ENCODE results near the gene COX10. TPM values are rescaled to one million over a fixed set of nuclear protein-coding genes. Genes with fewer than 3 reads are reported as not detected.

COX10 gene
- total RNA-seq, 1 experiment from 2014 or later: 34.5 TPM

DNA sequence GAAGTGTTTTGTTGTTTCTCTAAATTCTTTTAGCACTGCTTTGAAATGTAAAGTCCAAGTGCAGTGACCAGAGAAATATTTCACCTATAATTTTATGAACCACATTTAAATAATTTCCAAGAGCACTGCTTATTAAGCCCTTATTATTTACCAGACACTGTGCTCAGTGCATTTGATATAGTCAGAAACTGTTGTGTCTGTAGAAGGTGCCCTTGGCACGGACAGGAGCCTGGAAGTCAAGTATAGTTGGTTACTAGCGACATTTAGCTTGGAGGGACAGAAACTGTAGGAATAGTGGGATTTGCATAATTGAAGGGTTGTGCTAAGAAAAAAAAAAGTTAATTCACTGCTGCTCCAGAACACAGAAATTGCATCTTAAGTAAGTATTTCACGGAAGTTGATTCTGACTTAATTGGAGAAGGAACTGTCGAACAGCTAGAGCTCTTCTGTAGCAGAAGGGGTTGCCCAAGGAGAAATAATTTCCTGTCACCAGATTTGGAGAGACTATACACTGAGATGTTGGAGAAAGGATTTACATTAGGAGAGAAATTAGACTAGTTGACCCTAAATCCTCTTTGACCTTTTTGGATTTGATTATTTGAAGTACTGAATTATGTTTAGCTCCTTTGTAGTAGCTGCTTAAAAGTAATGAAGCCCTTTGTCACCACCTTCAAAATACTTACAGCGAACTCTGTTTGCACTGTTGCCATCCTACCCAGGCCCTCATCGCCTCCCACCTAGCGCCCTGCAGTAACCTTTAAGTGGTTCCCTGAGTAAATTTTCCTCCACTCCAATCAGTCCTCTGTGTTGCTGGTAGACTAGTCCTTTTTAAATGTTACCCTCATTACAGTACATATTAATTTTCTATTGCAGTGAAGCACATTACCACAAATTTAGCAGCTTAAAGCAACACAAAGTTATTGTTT lies 25.6 kb downstream of the COX10 start:
- Histone ChIP-seq H4K20me1 (ENCODE audit: insufficient read depth, low read depth, low read length) (no peaks in the 10 kb centered on the region), H2AFZ (ENCODE audit: low read length) (no peak overlapping the region), H3K27ac (ENCODE audit: low read length) (no peak overlapping the region), H3K27me3 (ENCODE audit: low read length) (no peaks in the 10 kb centered on the region), H3K9me2 (replicated peaks; ENCODE audit: insufficient read depth, low read length) (no peaks in the 10 kb centered on the region), H3K4me1 (ENCODE audit: low read length) (peaks cover 14% of the 10 kb centered on the region), H3K79me2 (ENCODE audit: low read length) (peaks cover 98% of the 10 kb centered on the region), H3K4me3 (ENCODE audit: low read length) (no peak overlapping the region), H3K36me3 (ENCODE audit: insufficient read depth, low read length) (no peaks in the 10 kb centered on the region), H3K9ac (ENCODE audit: low read length) (no peak overlapping the region), H3K4me2 (ENCODE audit: low read depth, low read length, poor library complexity, severe bottlenecking) (no peak overlapping the region), H3K9me3 (ENCODE audit: low read length) (no peaks in the 10 kb centered on the region)
- DNase-seq: no peak

DNA sequence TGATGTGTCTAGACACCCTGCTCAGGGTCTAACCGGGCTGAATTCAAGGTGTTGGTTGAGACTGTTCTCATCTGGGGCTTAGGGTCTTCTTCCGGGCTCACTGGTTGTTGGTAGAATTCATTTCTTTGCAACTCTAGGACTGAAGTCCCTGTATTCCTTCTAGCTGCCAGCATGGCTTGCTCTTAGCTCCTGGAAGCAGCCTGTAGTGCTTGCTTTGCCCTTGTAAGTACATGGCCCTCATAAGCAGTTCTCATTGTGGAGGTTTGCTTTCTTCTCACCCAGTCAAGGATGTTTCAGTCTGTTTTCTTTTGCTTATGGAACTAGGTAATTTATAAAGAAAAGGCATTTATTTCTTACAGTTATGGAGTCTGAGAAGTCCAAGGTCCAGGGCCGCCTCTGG lies 26.3 kb downstream of the COX10 start:
- no peaks in the 10 kb centered on the region for H3K9me3 ChIP-seq (ENCODE audit: low read length)
- no peak overlapping the region for H2AFZ ChIP-seq (ENCODE audit: low read length)
- no peak for DNase-seq
- no peak overlapping the region for H3K4me2 ChIP-seq (ENCODE audit: low read depth, low read length, poor library complexity, severe bottlenecking)
- H3K27ac ChIP-seq (ENCODE audit: low read length): no peak overlapping the region
- H3K27me3 ChIP-seq (ENCODE audit: low read length): no peaks in the 10 kb centered on the region
- H3K4me3 ChIP-seq (ENCODE audit: low read length): no peak overlapping the region
- H3K79me2 ChIP-seq (ENCODE audit: low read length): peaks cover 99% of the 10 kb centered on the region
- no peaks in the 10 kb centered on the region for H4K20me1 ChIP-seq (ENCODE audit: insufficient read depth, low read depth, low read length)
- H3K9me2 ChIP-seq (replicated peaks; ENCODE audit: insufficient read depth, low read length): no peaks in the 10 kb centered on the region
- peaks cover 14% of the 10 kb centered on the region for H3K4me1 ChIP-seq (ENCODE audit: low read length)
- no peaks in the 10 kb centered on the region for H3K36me3 ChIP-seq (ENCODE audit: insufficient read depth, low read length)
- H3K9ac ChIP-seq (ENCODE audit: low read length): no peak overlapping the region

DNA sequence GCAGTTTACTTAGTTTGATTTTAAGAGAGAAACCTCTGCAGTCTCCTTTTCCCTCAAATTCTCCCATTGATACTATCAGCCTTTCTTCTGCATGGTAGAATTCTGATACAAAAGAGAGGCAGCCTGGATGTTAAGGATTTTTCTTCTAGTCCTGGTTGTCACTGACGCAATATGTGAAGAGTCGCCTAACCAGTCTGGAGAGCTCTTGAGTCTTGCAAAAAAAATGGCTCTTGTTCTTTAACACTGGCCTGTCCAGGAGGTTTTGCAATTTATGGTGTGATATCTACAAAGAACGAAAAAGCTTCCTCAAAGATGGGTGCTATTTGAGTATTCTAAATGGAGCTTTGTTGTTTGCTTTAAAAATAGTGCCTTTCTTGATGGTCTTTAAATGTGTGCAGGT lies 28.9 kb downstream of the COX10 start:
- Histone ChIP-seq H3K27ac (ENCODE audit: low read length) (no peak overlapping the region), H3K9me3 (ENCODE audit: low read length) (no peaks in the 10 kb centered on the region), H3K36me3 (ENCODE audit: insufficient read depth, low read length) (peaks cover 9% of the 10 kb centered on the region; the same call in 1 of the 2 replicates), H4K20me1 (ENCODE audit: insufficient read depth, low read depth, low read length) (no peaks in the 10 kb centered on the region), H3K4me3 (ENCODE audit: low read length) (no peak overlapping the region), H3K27me3 (ENCODE audit: low read length) (no peaks in the 10 kb centered on the region), H3K9ac (ENCODE audit: low read length) (no peak overlapping the region), H2AFZ (ENCODE audit: low read length) (no peak overlapping the region), H3K4me1 (ENCODE audit: low read length) (peaks cover 8% of the 10 kb centered on the region), H3K4me2 (ENCODE audit: low read depth, low read length, poor library complexity, severe bottlenecking) (no peak overlapping the region), H3K9me2 (replicated peaks; ENCODE audit: insufficient read depth, low read length) (no peaks in the 10 kb centered on the region), H3K79me2 (ENCODE audit: low read length) (peaks cover 98% of the 10 kb centered on the region)
- DNase-seq: no peak

DNA sequence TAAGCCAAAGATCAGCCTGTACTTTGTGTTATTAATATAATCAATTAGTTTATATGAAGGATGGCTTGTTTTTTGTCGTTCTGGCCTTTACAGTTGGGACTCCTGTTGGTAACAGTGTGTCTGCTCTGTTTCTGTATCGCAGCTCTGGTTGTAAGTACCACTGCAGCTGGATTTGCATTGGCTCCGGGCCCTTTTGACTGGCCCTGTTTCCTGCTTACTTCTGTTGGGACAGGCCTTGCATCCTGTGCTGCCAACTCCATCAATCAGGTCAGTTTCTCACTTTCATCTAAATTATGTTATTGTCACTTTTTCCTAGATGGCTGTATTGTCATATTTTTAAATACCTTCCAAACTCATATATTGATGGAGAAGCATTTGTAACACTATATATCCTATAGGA lies 32.7 kb downstream of the COX10 start:
- peaks cover 9% of the 10 kb centered on the region; the same call in 1 of the 2 replicates for H3K36me3 ChIP-seq (ENCODE audit: insufficient read depth, low read length)
- no peak for DNase-seq
- no peak overlapping the region for H2AFZ ChIP-seq (ENCODE audit: low read length)
- H4K20me1 ChIP-seq (ENCODE audit: insufficient read depth, low read depth, low read length): no peaks in the 10 kb centered on the region
- H3K9me3 ChIP-seq (ENCODE audit: low read length): no peaks in the 10 kb centered on the region
- no peaks in the 10 kb centered on the region; the same call in 1 of the 2 replicates for H3K9me2 ChIP-seq (replicated peaks; ENCODE audit: insufficient read depth, low read length)
- H3K4me3 ChIP-seq (ENCODE audit: low read length): no peak overlapping the region
- H3K27ac ChIP-seq (ENCODE audit: low read length): no peak overlapping the region
- no peak overlapping the region for H3K9ac ChIP-seq (ENCODE audit: low read length)
- H3K4me1 ChIP-seq (ENCODE audit: low read length): peaks cover 6% of the 10 kb centered on the region
- peaks cover 94% of the 10 kb centered on the region for H3K79me2 ChIP-seq (ENCODE audit: low read length)
- H3K4me2 ChIP-seq (ENCODE audit: low read depth, low read length, poor library complexity, severe bottlenecking): no peak overlapping the region
- no peaks in the 10 kb centered on the region for H3K27me3 ChIP-seq (ENCODE audit: low read length)

GRCh38 chr17:14103836-14104235 lies 34.5 kb downstream of the COX10 start:
- Histone ChIP-seq H2AFZ (ENCODE audit: low read length) (no peak overlapping the region), H3K9me2 (replicated peaks; ENCODE audit: insufficient read depth, low read length) (no peaks in the 10 kb centered on the region; the same call in 1 of the 2 replicates), H3K9ac (ENCODE audit: low read length) (no peak overlapping the region), H3K9me3 (ENCODE audit: low read length) (no peaks in the 10 kb centered on the region), H3K4me3 (ENCODE audit: low read length) (no peak overlapping the region), H3K27ac (ENCODE audit: low read length) (no peak overlapping the region), H4K20me1 (ENCODE audit: insufficient read depth, low read depth, low read length) (no peaks in the 10 kb centered on the region), H3K36me3 (ENCODE audit: insufficient read depth, low read length) (peaks cover 9% of the 10 kb centered on the region; the same call in 1 of the 2 replicates), H3K4me1 (ENCODE audit: low read length) (peaks cover 10% of the 10 kb centered on the region), H3K79me2 (ENCODE audit: low read length) (peaks cover 94% of the 10 kb centered on the region), H3K27me3 (ENCODE audit: low read length) (no peaks in the 10 kb centered on the region), H3K4me2 (ENCODE audit: low read depth, low read length, poor library complexity, severe bottlenecking) (no peak overlapping the region)
- DNase-seq: no peak

GRCh38 chr17:14104734-14105133 lies 35.4 kb downstream of the COX10 start:
- H3K4me3 ChIP-seq (ENCODE audit: low read length): no peak overlapping the region
- no peaks in the 10 kb centered on the region for H3K9me3 ChIP-seq (ENCODE audit: low read length)
- H3K27me3 ChIP-seq (ENCODE audit: low read length): no peaks in the 10 kb centered on the region
- H3K27ac ChIP-seq (ENCODE audit: low read length): no peak overlapping the region
- H3K9me2 ChIP-seq (replicated peaks; ENCODE audit: insufficient read depth, low read length): no peaks in the 10 kb centered on the region; the same call in 1 of the 2 replicates
- no peaks in the 10 kb centered on the region for H4K20me1 ChIP-seq (ENCODE audit: insufficient read depth, low read depth, low read length)
- peaks cover 10% of the 10 kb centered on the region for H3K4me1 ChIP-seq (ENCODE audit: low read length)
- H2AFZ ChIP-seq (ENCODE audit: low read length): no peak overlapping the region
- no peak overlapping the region for H3K4me2 ChIP-seq (ENCODE audit: low read depth, low read length, poor library complexity, severe bottlenecking)
- peaks cover 15% of the 10 kb centered on the region; the same call in 1 of the 2 replicates for H3K36me3 ChIP-seq (ENCODE audit: insufficient read depth, low read length)
- H3K9ac ChIP-seq (ENCODE audit: low read length): no peak overlapping the region
- H3K79me2 ChIP-seq (ENCODE audit: low read length): peaks cover 94% of the 10 kb centered on the region
- no peak for DNase-seq

- H4K20me1 ChIP-seq (ENCODE audit: insufficient read depth, low read depth, low read length): no peaks in the 10 kb centered on the region
These were observed 38.6 kb downstream of the COX10 start for GRCh38 chr17:14107889-14108288.

DNA sequence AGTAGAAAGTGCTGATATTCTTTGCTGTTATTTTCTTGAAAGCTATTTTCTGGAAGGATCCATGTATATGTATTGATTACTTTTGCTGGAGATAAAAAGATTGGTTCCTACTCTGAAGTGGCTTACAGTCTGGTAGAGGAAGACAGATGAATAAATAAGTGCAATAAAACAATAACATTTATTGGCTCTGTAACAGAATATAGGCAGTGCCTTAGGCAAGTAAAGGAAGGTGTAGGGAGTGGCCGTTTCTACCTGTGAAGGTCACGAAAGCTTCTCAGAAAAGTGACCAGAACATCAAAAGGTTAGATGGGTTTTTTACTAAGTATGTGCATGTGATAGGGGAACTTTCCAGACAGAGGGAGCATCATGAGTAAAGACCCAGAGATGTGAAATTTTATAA lies 43.1 kb downstream of the COX10 start:
- no peak overlapping the region for H2AFZ ChIP-seq (ENCODE audit: low read length)
- no peaks in the 10 kb centered on the region for H3K9me2 ChIP-seq (replicated peaks; ENCODE audit: insufficient read depth, low read length)
- no peak overlapping the region for H3K9ac ChIP-seq (ENCODE audit: low read length)
- peaks cover 100% of the 10 kb centered on the region for H3K79me2 ChIP-seq (ENCODE audit: low read length)
- no peaks in the 10 kb centered on the region for H3K27me3 ChIP-seq (ENCODE audit: low read length)
- H4K20me1 ChIP-seq (ENCODE audit: insufficient read depth, low read depth, low read length): no peaks in the 10 kb centered on the region
- H3K4me2 ChIP-seq (ENCODE audit: low read depth, low read length, poor library complexity, severe bottlenecking): no peak overlapping the region
- H3K36me3 ChIP-seq (ENCODE audit: insufficient read depth, low read length): peaks cover 20% of the 10 kb centered on the region; the same call in 1 of the 2 replicates
- H3K27ac ChIP-seq (ENCODE audit: low read length): no peak overlapping the region
- no peak for DNase-seq
- no peaks in the 10 kb centered on the region for H3K9me3 ChIP-seq (ENCODE audit: low read length)
- peaks cover 2% of the 10 kb centered on the region; the same call in 1 of the 2 replicates for H3K4me1 ChIP-seq (ENCODE audit: low read length)
- no peak overlapping the region for H3K4me3 ChIP-seq (ENCODE audit: low read length)

More at GRCh38 chr17:14107889-14108288, 38.6 kb downstream of the COX10 start:
- no peaks in the 10 kb centered on the region for H3K27me3 ChIP-seq (ENCODE audit: low read length)
- no peaks in the 10 kb centered on the region for H3K9me3 ChIP-seq (ENCODE audit: low read length)
- no peak overlapping the region for H3K4me2 ChIP-seq (ENCODE audit: low read depth, low read length, poor library complexity, severe bottlenecking)
- peaks cover 10% of the 10 kb centered on the region for H3K4me1 ChIP-seq (ENCODE audit: low read length)
- no peak for DNase-seq
- peaks cover 95% of the 10 kb centered on the region for H3K79me2 ChIP-seq (ENCODE audit: low read length)
- H3K36me3 ChIP-seq (ENCODE audit: insufficient read depth, low read length): peaks cover 9% of the 10 kb centered on the region; the same call in 1 of the 2 replicates
- H3K9me2 ChIP-seq (replicated peaks; ENCODE audit: insufficient read depth, low read length): no peaks in the 10 kb centered on the region; the same call in 1 of the 2 replicates
- H2AFZ ChIP-seq (ENCODE audit: low read length): no peak overlapping the region
- H3K4me3 ChIP-seq (ENCODE audit: low read length): no peak overlapping the region
- H3K27ac ChIP-seq (ENCODE audit: low read length): no peak overlapping the region
- no peak overlapping the region for H3K9ac ChIP-seq (ENCODE audit: low read length)
